Cardiac fibroblast (primary cell): Measurements from ENCODE around the gene UTS2R.
A peak's percentile ranks its signal among the peaks of the same experiment; 100 is the strongest.

Experiments
- DNase-seq, 2 donors: peaks; one replicate each; pipeline versions ENCODE4 v3.0.0 to v3.0.0-alpha.2; 2010; ENCODE audit warnings: low read depth in 2 of 2
- H3K4me3 ChIP-seq, 2 donors: replicated peaks in 1 of 2; 1 replicate in 1 of 2; 2 replicates in 1 of 2; pipeline ENCODE4 v1.5.1; 2011; ENCODE audit warnings: low read depth in 2 of 2, low read length in 2 of 2, mild to moderate bottlenecking in 2 of 2, moderate library complexity in 1 of 2
- CTCF ChIP-seq: IDR thresholded peaks from one replicate; pipeline ENCODE4 v1.5.1; 2011; ENCODE audit warnings: low read depth, mild to moderate bottlenecking, low read length, inconsistent platforms

UTS2R gene

GRCh38 chr17:82418001-82418986 lies 46.7 kb downstream of the UTS2R start, which contains the start of the genes HEXD and OGFOD3:
HEXD (plus strand) TSS chr17:82418347; CDS start chr17:82419800, 1,453 bp downstream.
OGFOD3 (minus strand) TSS chr17:82418586; CDS start chr17:82418485, 101 bp downstream.
- peak; percentile 71 to 81 for DNase-seq
- peak within 1 kb of the TSS; percentile 82 for H3K4me3 ChIP-seq
- no peak for TF ChIP-seq CTCF

- no peak overlapping the region for H3K4me3 ChIP-seq
- DNase-seq: peak in 1 of 2 donors; percentile 8
These were observed 48.0 kb downstream of the UTS2R start for GRCh38 chr17:82419540-82419939.

GRCh38 chr17:82424001-82424862 lies 52.7 kb downstream of the UTS2R start:
- peak; percentile 76 for TF ChIP-seq CTCF
- DNase-seq: peak; percentile 54 to 72
- H3K4me3 ChIP-seq: no peak overlapping the region

More at GRCh38 chr17:82419540-82419939, 48.0 kb downstream of the UTS2R start:
- TF ChIP-seq CTCF: no peak

- DNase-seq: no peak
- no peak for TF ChIP-seq CTCF
- H3K4me3 ChIP-seq: no peak overlapping the region
These were observed 53.2 kb downstream of the UTS2R start for GRCh38 chr17:82424863-82425159.
